ENCODE measurements around the gene SINHCAF.

SINHCAF gene

GRCh38 chr12:31326736-31327659, 1.0 kb upstream of the SINHCAF start:
- no peak for DNase-seq

GRCh38 chr12:31325524-31325875, 450 bp downstream of the SINHCAF start:
- no peak for DNase-seq

- peak; percentile 37 for DNase-seq
Observed at GRCh38 chr12:31324845-31325523, 966 bp downstream of the SINHCAF start.

GRCh38 chr12:31324116-31324844, 1.7 kb downstream of the SINHCAF start:
- peak; percentile 68 for DNase-seq

- DNase-seq = no peak
Observed at GRCh38 chr12:31323391-31324115, 2.4 kb downstream of the SINHCAF start.

- DNase-seq = no peak
Observed at GRCh38 chr12:31322801-31323207, 3.1 kb downstream of the SINHCAF start.

GRCh38 chr12:31321897-31322228, 4.1 kb downstream of the SINHCAF start:
- no peak for DNase-seq

- no peak for DNase-seq
Observed at GRCh38 chr12:31321186-31321896, 4.6 kb downstream of the SINHCAF start.

- DNase-seq = no peak
Observed at GRCh38 chr12:31318657-31319269, 7.2 kb downstream of the SINHCAF start.

- no peak for DNase-seq
Observed at GRCh38 chr12:31317471-31318395, 8.2 kb downstream of the SINHCAF start.

- no peak for DNase-seq
Observed at GRCh38 chr12:31316891-31317290, 9.1 kb downstream of the SINHCAF start.

GRCh38 chr12:31315784-31316465, 10.0 kb downstream of the SINHCAF start:
- no peak for DNase-seq

GRCh38 chr12:31315044-31315715, 10.8 kb downstream of the SINHCAF start:
- DNase-seq = no peak

GRCh38 chr12:31312431-31312830, 13.5 kb downstream of the SINHCAF start:
- DNase-seq = no peak

- DNase-seq = no peak
Observed at GRCh38 chr12:31311634-31312258, 14.2 kb downstream of the SINHCAF start.

- DNase-seq = no peak
Observed at GRCh38 chr12:31310488-31310887, 15.5 kb downstream of the SINHCAF start.

- DNase-seq = no peak
Observed at GRCh38 chr12:31309279-31309678, 16.7 kb downstream of the SINHCAF start.

- DNase-seq = no peak
Observed at GRCh38 chr12:31308116-31308515, 17.8 kb downstream of the SINHCAF start.

- no peak for DNase-seq
Observed at GRCh38 chr12:31306866-31307265, 19.1 kb downstream of the SINHCAF start.
